Fibroblast of lung (primary cell): ENCODE measurements around the gene GNGT2. TPM values are rescaled to one million over a fixed set of nuclear protein-coding genes. Genes with fewer than 3 reads are reported as not detected.

ENCODE experiments used
- DNase-seq, 2 donors: peaks; one replicate each; pipeline versions ENCODE4 v3.0.0 to v3.0.0-alpha.2; 2010; ENCODE audit warnings: low read depth in 2 of 2
- H2AFZ ChIP-seq: 2 replicates; pipeline ENCODE4 v1.5.1; 2012; ENCODE audit warnings: low read length, control low read depth, inconsistent platforms
- H3K27ac ChIP-seq: 2 replicates; pipeline ENCODE4 v1.5.1; 2011; ENCODE audit warnings: low read length, control low read depth; ENCODE audit not compliant: insufficient read depth
- H3K27me3 ChIP-seq: 2 replicates; pipeline ENCODE4 v1.5.1; 2011; ENCODE audit warnings: mild to moderate bottlenecking, low read length; ENCODE audit not compliant: control insufficient read depth, insufficient read depth
- H3K36me3 ChIP-seq: 2 replicates; pipeline ENCODE4 v1.5.1; 2011; ENCODE audit warnings: low read length; ENCODE audit not compliant: control insufficient read depth, insufficient read depth
- H3K4me1 ChIP-seq: 2 replicates; pipeline ENCODE4 v1.5.1; 2011; ENCODE audit warnings: low read length; ENCODE audit not compliant: control insufficient read depth, insufficient read depth; ENCODE audit errors: extremely low read depth
- H3K4me2 ChIP-seq: 2 replicates; pipeline ENCODE4 v1.5.1; 2011; ENCODE audit warnings: low read length, control low read depth; ENCODE audit not compliant: insufficient read depth; ENCODE audit errors: extremely low read depth
- H3K4me3 ChIP-seq, 4 experiments: fragments of 200-600 bp in 1 of 4; sonication (generic) in 1 of 4; replicated peaks in 1 of 4; 2 replicates each; pipeline ENCODE4 v1.5.1; 2011 to 2016; ENCODE audit warnings: low read length in 4 of 4, low read depth in 3 of 4, mild to moderate bottlenecking in 3 of 4, control low read depth in 2 of 4, inconsistent platforms in 1 of 4, mixed read lengths in 1 of 4; ENCODE audit not compliant: insufficient read depth in 1 of 4; ENCODE audit errors: control extremely low read depth in 1 of 4
- H3K79me2 ChIP-seq: 2 replicates; pipeline ENCODE4 v1.5.1; 2012; ENCODE audit warnings: mild to moderate bottlenecking, low read length, inconsistent platforms; ENCODE audit not compliant: control insufficient read depth, insufficient read depth
- H3K9ac ChIP-seq: 2 replicates; pipeline ENCODE4 v1.5.1; 2011; ENCODE audit warnings: mild to moderate bottlenecking, low read length, control low read depth; ENCODE audit not compliant: insufficient read depth
- H3K9me3 ChIP-seq: 2 replicates; pipeline ENCODE4 v1.5.1; 2012; ENCODE audit warnings: low read depth, low read length; ENCODE audit not compliant: control insufficient read depth, insufficient read depth
- H4K20me1 ChIP-seq: 2 replicates; pipeline ENCODE4 v1.5.1; 2011; ENCODE audit warnings: low read length; ENCODE audit not compliant: control insufficient read depth, insufficient read depth; ENCODE audit errors: extremely low read depth
- EZH2 ChIP-seq: IDR thresholded peaks from 2 replicates; pipeline ENCODE4 v1.5.1; 2012; ENCODE audit warnings: low read length, control low read depth, mild to moderate bottlenecking; ENCODE audit errors: missing control alignments
- polyA plus RNA-seq, 2 donors: library from polyadenylated mRNA; depleted of rRNA in 1 of 2; stranded (reverse) in 1 of 2; unstranded in 1 of 2; fragments of >200 nt; gene quantifications; 2 replicates each; pipeline ENCODE4 v1.2.1, GENCODE V29; 2011 to 2012; ENCODE audit warnings: missing spikeins in 1 of 2
- total RNA-seq: library from RNA; depleted of rRNA; stranded (reverse); fragments of >200 nt; gene quantifications from 2 replicates; pipeline ENCODE4 v1.2.1, GENCODE V29; 2014
- TF ChIP-seq, protein P1 (sequence below), 2 donors: IDR thresholded peaks in 1 of 2; conservative IDR thresholded peaks in 1 of 2; 1 replicate in 1 of 2; 2 replicates in 1 of 2; pipeline ENCODE4 v1.5.1; 2011 to 2012; ENCODE audit warnings: low read length in 2 of 2, control low read depth in 1 of 2, inconsistent platforms in 1 of 2, low read depth in 1 of 2, mild to moderate bottlenecking in 1 of 2

The GNGT2 gene
- total and polyA plus RNA-seq, 2 donors (not counting 1 experiment from before 2014, with no cell fraction given), result 3.7 TPM; not detected in 1

DNA sequence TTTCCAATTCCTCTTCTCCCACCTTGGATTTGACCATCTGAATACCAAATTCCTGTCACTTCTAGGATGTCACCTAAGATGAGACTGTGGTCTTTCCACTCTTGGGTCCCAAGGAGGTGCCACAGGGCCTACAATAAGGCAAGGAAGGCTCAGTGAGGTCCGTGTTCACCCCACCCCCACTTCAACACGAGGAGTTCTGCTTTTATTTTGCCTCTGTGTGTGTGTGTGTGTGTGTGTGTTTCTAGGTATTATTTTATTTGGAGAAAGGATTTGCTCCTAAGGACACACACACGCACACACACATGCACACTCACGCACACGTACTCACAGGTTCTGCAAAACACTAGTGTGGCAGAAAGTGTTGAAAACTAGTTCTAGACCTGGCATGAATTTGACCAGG is 44.8 kb upstream of the GNGT2 start:
- H3K79me2 ChIP-seq, result no peaks in the 10 kb centered on the region
- no peaks in the 10 kb centered on the region for H3K36me3 ChIP-seq
- TF ChIP-seq, protein P1, sequence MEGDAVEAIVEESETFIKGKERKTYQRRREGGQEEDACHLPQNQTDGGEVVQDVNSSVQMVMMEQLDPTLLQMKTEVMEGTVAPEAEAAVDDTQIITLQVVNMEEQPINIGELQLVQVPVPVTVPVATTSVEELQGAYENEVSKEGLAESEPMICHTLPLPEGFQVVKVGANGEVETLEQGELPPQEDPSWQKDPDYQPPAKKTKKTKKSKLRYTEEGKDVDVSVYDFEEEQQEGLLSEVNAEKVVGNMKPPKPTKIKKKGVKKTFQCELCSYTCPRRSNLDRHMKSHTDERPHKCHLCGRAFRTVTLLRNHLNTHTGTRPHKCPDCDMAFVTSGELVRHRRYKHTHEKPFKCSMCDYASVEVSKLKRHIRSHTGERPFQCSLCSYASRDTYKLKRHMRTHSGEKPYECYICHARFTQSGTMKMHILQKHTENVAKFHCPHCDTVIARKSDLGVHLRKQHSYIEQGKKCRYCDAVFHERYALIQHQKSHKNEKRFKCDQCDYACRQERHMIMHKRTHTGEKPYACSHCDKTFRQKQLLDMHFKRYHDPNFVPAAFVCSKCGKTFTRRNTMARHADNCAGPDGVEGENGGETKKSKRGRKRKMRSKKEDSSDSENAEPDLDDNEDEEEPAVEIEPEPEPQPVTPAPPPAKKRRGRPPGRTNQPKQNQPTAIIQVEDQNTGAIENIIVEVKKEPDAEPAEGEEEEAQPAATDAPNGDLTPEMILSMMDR (conservative IDR thresholded peaks at IDR 0.05 in 1 of 2, IDR thresholded peaks at IDR 0.05 in 1 of 2; ENCODE audit: low read depth in 1 of 2, low read length in 2 of 2), result no peak
- no peak for TF ChIP-seq EZH2
- H3K4me2 ChIP-seq, result no peak overlapping the region
- peaks cover 6% of the 10 kb centered on the region for H3K27me3 ChIP-seq
- H2AFZ ChIP-seq, result no peak overlapping the region
- H3K9me3 ChIP-seq, result no peaks in the 10 kb centered on the region
- no peaks in the 10 kb centered on the region for H3K4me1 ChIP-seq
- DNase-seq, result no peak
- no peak overlapping the region for H3K27ac ChIP-seq
- no peaks in the 10 kb centered on the region for H4K20me1 ChIP-seq
- no peak overlapping the region for H3K4me3 ChIP-seq
- H3K9ac ChIP-seq, result no peak overlapping the region

DNA sequence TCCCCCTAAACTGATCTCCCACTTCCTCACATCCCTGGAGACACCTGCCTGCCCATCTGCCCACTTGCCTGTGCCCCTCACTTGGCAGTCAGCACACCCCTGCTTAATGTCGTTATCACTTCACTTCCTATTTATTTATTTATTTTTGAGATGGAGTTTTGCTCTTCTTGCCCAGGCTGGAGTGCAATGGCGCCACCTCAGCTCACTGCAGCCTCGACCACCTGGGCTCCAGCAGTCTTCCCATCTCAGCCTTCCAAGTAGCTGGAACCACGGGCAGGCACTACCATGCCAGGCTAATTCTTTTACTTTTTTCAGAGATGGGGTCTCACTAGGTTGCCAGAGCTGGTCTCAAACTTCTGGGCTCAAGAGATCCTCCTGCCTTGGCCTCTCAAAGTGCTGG is 43.7 kb upstream of the GNGT2 start:
- Histone ChIP-seq H3K27me3 (peaks cover 8% of the 10 kb centered on the region), H3K4me1 (no peaks in the 10 kb centered on the region), H3K9ac (no peak overlapping the region), H3K4me2 (no peak overlapping the region), H3K27ac (no peak overlapping the region), H3K79me2 (no peaks in the 10 kb centered on the region), H3K4me3 (no peak overlapping the region), H2AFZ (no peak overlapping the region), H3K36me3 (no peaks in the 10 kb centered on the region), H3K9me3 (no peaks in the 10 kb centered on the region), H4K20me1 (no peaks in the 10 kb centered on the region)
- no peak for TF ChIP-seq EZH2
- TF ChIP-seq, protein P1 (conservative IDR thresholded peaks at IDR 0.05 in 1 of 2, IDR thresholded peaks at IDR 0.05 in 1 of 2; ENCODE audit: low read depth in 1 of 2, low read length in 2 of 2), result no peak
- no peak for DNase-seq

DNA sequence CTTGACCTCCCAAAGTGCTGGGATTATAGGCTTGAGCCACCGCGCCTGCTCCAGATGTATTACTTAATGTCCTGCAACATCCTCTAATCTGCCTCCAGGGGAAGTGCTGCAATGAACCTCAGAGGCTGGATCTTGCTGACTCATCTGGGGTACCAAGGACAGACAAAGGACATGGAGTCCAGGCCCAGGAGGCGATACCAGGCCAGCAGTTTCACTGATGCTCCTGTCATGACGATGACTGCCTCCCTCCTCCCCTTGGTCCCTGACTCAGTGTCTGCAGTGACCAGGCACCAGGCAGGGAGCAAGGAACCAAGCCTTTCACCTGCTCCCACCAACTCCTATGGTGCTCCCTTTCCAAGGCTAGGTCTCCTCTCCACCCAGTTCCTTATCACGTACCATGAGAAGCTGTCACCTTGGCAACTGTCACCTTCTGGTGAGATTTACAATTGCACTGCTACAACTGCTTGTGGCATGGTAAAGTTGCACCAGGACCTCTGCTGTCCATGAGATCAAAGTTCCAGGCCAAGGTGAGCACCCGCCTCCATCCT is 41.8 kb upstream of the GNGT2 start:
- H3K9ac ChIP-seq, result no peak overlapping the region
- H3K27me3 ChIP-seq, result peaks cover 8% of the 10 kb centered on the region
- H3K27ac ChIP-seq, result no peak overlapping the region
- DNase-seq, result peak in 1 of 2 donors; percentile 31
- no peak overlapping the region for H3K4me2 ChIP-seq
- no peaks in the 10 kb centered on the region for H3K79me2 ChIP-seq
- H3K4me3 ChIP-seq, result no peak overlapping the region
- no peak overlapping the region for H2AFZ ChIP-seq
- H3K36me3 ChIP-seq, result no peaks in the 10 kb centered on the region
- H3K9me3 ChIP-seq, result no peaks in the 10 kb centered on the region
- no peaks in the 10 kb centered on the region for H3K4me1 ChIP-seq
- TF ChIP-seq, protein P1 (conservative IDR thresholded peaks at IDR 0.05 in 1 of 2, IDR thresholded peaks at IDR 0.05 in 1 of 2; ENCODE audit: low read depth in 1 of 2, low read length in 2 of 2), result no peak
- TF ChIP-seq EZH2, result no peak
- no peaks in the 10 kb centered on the region for H4K20me1 ChIP-seq
